Mucosa of descending colon (tissue), 3 donors: ENCODE data around the gene AMOTL2. TPM values are rescaled to one million over a fixed set of nuclear protein-coding genes. Genes with fewer than 3 reads are reported as not detected.

Experiments
- ATAC-seq: fragments of 200-7000 bp; cut with Tn5 transposase; one replicate; pipeline ENCODE4 v1.9.1; 2020; ENCODE audit warnings: mild to moderate bottlenecking, moderate library complexity
- DNase-seq, 3 donors: peaks; one replicate each; pipeline ENCODE4 v3.0.0-alpha.2; 2020
- H3K36me3 ChIP-seq: fragments of 200-600 bp; one replicate; pipeline ENCODE4 v1.8.0; 2021; ENCODE audit warnings: low read depth, mild to moderate bottlenecking
- H3K4me1 ChIP-seq: fragments of 200-600 bp; one replicate; pipeline ENCODE4 v1.8.0; 2021; ENCODE audit warnings: low read depth, mild to moderate bottlenecking
- H3K4me3 ChIP-seq: fragments of 200-600 bp; one replicate; pipeline ENCODE4 v1.8.0; 2021; ENCODE audit warnings: mild to moderate bottlenecking
- H3K9me3 ChIP-seq: fragments of 200-600 bp; one replicate; pipeline ENCODE4 v1.8.0; 2021; ENCODE audit warnings: mild to moderate bottlenecking
- CTCF ChIP-seq: fragments of 200-600 bp; IDR thresholded peaks from one replicate; pipeline ENCODE4 v1.8.0; 2022; ENCODE audit warnings: antibody characterized with exemption, mild to moderate bottlenecking
- intact Hi-C, 2 donors: fragments of 100-400 bp; cut with DNase I in 1 of 2; cut with micrococcal nuclease in 1 of 2; formaldehyde crosslinking; loops; one replicate each; pipeline versions ENCODE4 v1.11.0 to v1.11.1; 2022; cut with DNase I, micrococcal nuclease
- microRNA-seq: library from miRNA; unstranded; fragments of <30 nt; microRNA quantifications from one replicate; pipeline ENCODE4, GENCODE V29; 2019
- total RNA-seq, 3 donors: library from RNA; stranded (reverse); fragmentation: NEBNext Ultra II Directional in 2 of 3; extraction: Animal tissue kit (Norgen Biotek cat#: 25700) in 2 of 3; gene quantifications; one replicate each; pipeline versions ENCODE4 v1.2.1 to v1.2.4, GENCODE V29; 2021 to 2023
- donor health status: DM: no; HTN: no; CAD: no; lungs with moderate emphysema.
- donor health status: DM: no; HTN: no; CAD: no.
- donor health status: DM: no; HTN: yes; CAD: no.

AMOTL2 gene
- total RNA-seq, 3 donors from 2014 or later = 17.9 to 35.1 (median 21.2) TPM

- TF ChIP-seq CTCF = no peak
- Histone ChIP-seq H3K9me3 (no peaks in the 10 kb centered on the region), H3K36me3 (no peaks in the 10 kb centered on the region), H3K4me1 (peaks cover 17% of the 10 kb centered on the region), H3K4me3 (no peak overlapping the region)
- DNase-seq (no peak), ATAC-seq (no peak)
- intact Hi-C loops = loop anchor here in 1 of 2 donors (5.0 kb wide), 1 partner anchor 166 kb away; no protein-coding TSS in a partner anchor
Measured at GRCh38 chr3:134306320-134306719, 67.9 kb downstream of the AMOTL2 start.

Small RNA genes within 50 kb of the gene (microRNA-seq; reads per million reads assigned to microRNA genes)
- gene MIR6827 = not detected

Other genes starting within 250 kb of the AMOTL2 start
- 10 to 100 TPM; 36.3 to 80.6 (median 43.7) TPM for gene RYK, start 123.6 kb downstream of the AMOTL2 start, total RNA-seq
- gene ANAPC13, start 111.5 kb upstream of the AMOTL2 start, total RNA-seq = 10 to 100 TPM; 28.9 to 44.6 (median 36.4) TPM
- gene CEP63, start 111.6 kb upstream of the AMOTL2 start, total RNA-seq = 10 to 100 TPM; 19.8 to 34.2 (median 19.8) TPM